CD8-positive, alpha-beta memory T cell (primary cell): Measurements from ENCODE around the gene ASB4. TPM values are rescaled to one million over a fixed set of nuclear protein-coding genes. Genes with fewer than 3 reads are reported as not detected.
"Not testable (repeated sequence)": the region's sequence is repeated elsewhere in the genome, so short reads cannot be mapped to it uniquely, and the experiment has no call there.

ENCODE experiments used
- CTCF ChIA-PET: fragments of 350-600 bp; sonication (Branson Sonifier 250); formaldehyde crosslinking; loops from one replicate; lab custom pipeline; 2021; ENCODE audit warnings: antibody characterized with exemption; lab: Charles Lee
- POLR2A ChIA-PET: fragments of 350-600 bp; sonication (Branson Sonifier 250); formaldehyde crosslinking; loops from one replicate; lab custom pipeline; 2021; ENCODE audit warnings: antibody characterized with exemption; lab: Charles Lee
- DNase-seq, 5 donors: peaks; one replicate each; pipeline versions ENCODE4 v3.0.0 to v3.0.0-alpha.2; 2020 to 2022; ENCODE audit warnings: mixed read lengths in 1 of 5
- H3K27ac ChIP-seq: one replicate; pipeline ENCODE4 v1.7.0; 2013; ENCODE audit warnings: low read depth, mild to moderate bottlenecking, low read length, moderate library complexity
- H3K27me3 ChIP-seq: 2 replicates; pipeline ENCODE4 v1.7.0; 2013; ENCODE audit warnings: low read length, mild to moderate bottlenecking; ENCODE audit not compliant: insufficient read depth, poor library complexity, severe bottlenecking
- H3K36me3 ChIP-seq: 2 replicates; pipeline ENCODE4 v1.7.0; 2013; ENCODE audit warnings: mild to moderate bottlenecking, low read length, moderate library complexity; ENCODE audit not compliant: insufficient read depth
- H3K4me1 ChIP-seq: 2 replicates; pipeline ENCODE4 v1.7.0; 2013; ENCODE audit warnings: mild to moderate bottlenecking, low read length, moderate library complexity; ENCODE audit not compliant: insufficient read depth
- H3K4me3 ChIP-seq: 2 replicates; pipeline ENCODE4 v1.7.0; 2013; ENCODE audit warnings: mild to moderate bottlenecking, low read length
- H3K9me3 ChIP-seq: 2 replicates; pipeline ENCODE4 v1.7.0; 2013; ENCODE audit warnings: mild to moderate bottlenecking, low read length
- H3K27ac Mint-ChIP-seq, 8 donors: one replicate each; pipeline ENCODE4 v1.8.0; 2020 to 2021; ENCODE audit warnings: mixed read lengths in 8 of 8, mild to moderate bottlenecking in 6 of 8, inconsistent platforms in 3 of 8, moderate library complexity in 3 of 8
- H3K27me3 Mint-ChIP-seq, 2 donors: one replicate each; pipeline ENCODE4 v1.8.0; 2020 to 2021; ENCODE audit warnings: mixed read lengths in 2 of 2, mild to moderate bottlenecking in 1 of 2, moderate library complexity in 1 of 2
- H3K36me3 Mint-ChIP-seq, 3 donors: one replicate each; pipeline ENCODE4 v1.8.0; 2020 to 2021; ENCODE audit warnings: mixed read lengths in 3 of 3, inconsistent platforms in 1 of 3, mild to moderate bottlenecking in 1 of 3
- H3K4me1 Mint-ChIP-seq, 3 donors: one replicate each; pipeline ENCODE4 v1.8.0; 2020 to 2021; ENCODE audit warnings: mixed read lengths in 3 of 3, inconsistent platforms in 1 of 3, mild to moderate bottlenecking in 1 of 3
- H3K4me3 Mint-ChIP-seq, 7 donors: one replicate each; pipeline ENCODE4 v1.8.0; 2020 to 2021; ENCODE audit warnings: mixed read lengths in 7 of 7, mild to moderate bottlenecking in 6 of 7, moderate library complexity in 4 of 7, inconsistent platforms in 2 of 7
- H3K9me3 Mint-ChIP-seq, 5 donors: one replicate each; pipeline ENCODE4 v1.8.0; 2020 to 2022; ENCODE audit warnings: mixed read lengths in 5 of 5, mild to moderate bottlenecking in 3 of 5, moderate library complexity in 2 of 5, inconsistent platforms in 1 of 5
- polyA plus RNA-seq: library from polyadenylated mRNA; unstranded; fragments of 300-500 nt; fragmentation: Illumina TruSeq; gene quantifications from one replicate; pipeline ENCODE4 v1.2.3, GENCODE V29; 2021
- total RNA-seq, 2 experiments: library from RNA; stranded (reverse); gene quantifications; one replicate each; pipeline ENCODE4 v1.2.3, GENCODE V29; 2021

The ASB4 gene
- total and polyA plus RNA-seq, 3 experiments from 2014 or later = not detected

GRCh38 chr7:95545673-95546072 is 59.9 kb downstream of the ASB4 start:
- CTCF ChIA-PET = no interaction called here
- DNase-seq = no peak
- Histone ChIP-seq H3K27ac (no peak overlapping the region), H3K27me3 (no peaks in the 10 kb centered on the region), H3K4me3 (no peak overlapping the region), H3K36me3 (no peaks in the 10 kb centered on the region), H3K4me1 (no peaks in the 10 kb centered on the region), H3K9me3 (no peaks in the 10 kb centered on the region)
- Mint-ChIP-seq H3K36me3 (no peaks in the 10 kb centered on the region), H3K9me3 (peaks cover 0 to 3% (median 0%) of the 10 kb centered on the region in 5 donors), H3K27me3 (no peaks in the 10 kb centered on the region), H3K4me1 (no peaks in the 10 kb centered on the region), H3K4me3 (no peak overlapping the region), H3K27ac (no peak overlapping the region)
- POLR2A ChIA-PET = no interaction called here

- H3K9me3 ChIP-seq = no peaks in the 10 kb centered on the region
- ChIA-PET CTCF (no interaction called here), POLR2A (no interaction called here)
These were observed 60.9 kb downstream of the ASB4 start for GRCh38 chr7:95546647-95547046.

DNA sequence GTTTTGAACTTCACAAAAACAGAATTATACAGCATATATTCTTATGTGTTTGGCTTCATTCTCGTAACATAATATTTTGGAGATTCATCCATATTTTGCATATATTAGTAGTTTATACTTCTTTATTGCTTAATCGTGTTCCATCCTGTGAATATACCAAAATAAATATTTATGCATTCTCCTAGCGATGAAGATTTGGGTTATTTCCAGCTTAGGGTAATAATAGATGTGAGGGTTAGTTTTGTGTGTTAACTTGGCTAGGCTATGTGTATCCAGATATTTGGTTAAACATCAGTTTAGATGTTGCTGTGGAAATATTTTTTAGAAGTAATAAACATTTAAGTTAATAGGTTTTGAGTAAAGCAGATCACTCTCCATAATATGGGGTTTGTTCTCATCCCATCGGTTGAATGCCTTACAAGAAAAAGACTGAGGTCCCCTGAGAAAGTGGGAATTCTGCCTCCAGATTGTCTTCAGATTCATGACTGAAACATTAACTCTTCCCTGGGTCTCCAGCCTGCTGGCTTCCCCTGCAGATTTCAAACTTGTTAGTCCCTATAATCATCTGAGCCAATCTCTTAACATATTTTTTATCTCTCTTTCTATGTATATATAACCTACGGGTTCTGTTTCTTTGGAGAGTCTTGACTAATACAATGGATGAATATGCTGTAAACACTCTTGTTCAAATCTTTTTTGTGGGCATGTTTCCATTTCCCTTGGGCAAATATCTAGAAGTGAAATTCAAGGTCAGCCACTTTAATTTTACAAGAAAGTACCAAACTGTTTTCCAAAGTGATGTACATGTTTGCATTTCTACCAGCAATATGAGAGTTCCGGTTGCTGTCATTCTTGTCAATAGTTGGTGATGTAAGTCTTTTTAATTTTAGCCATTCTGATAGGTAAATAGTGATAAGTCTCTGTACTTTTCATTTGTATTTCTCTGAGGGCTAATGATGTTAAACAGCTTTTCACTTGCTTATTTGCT is 61.9 kb downstream of the ASB4 start:
- no peaks in the 10 kb centered on the region for H3K27me3 ChIP-seq
- Mint-ChIP-seq H3K36me3 (no peaks in the 10 kb centered on the region), H3K9me3 (peaks cover 0 to 3% (median 0%) of the 10 kb centered on the region in 5 donors), H3K27ac (no peak overlapping the region), H3K4me3 (no peak overlapping the region), H3K4me1 (no peaks in the 10 kb centered on the region), H3K27me3 (peaks cover 4 to 7% of the 10 kb centered on the region in 2 donors)
- no peak for DNase-seq
- POLR2A ChIA-PET = no interaction called here
- H3K4me3 ChIP-seq = no peak overlapping the region
- H3K4me1 ChIP-seq = no peaks in the 10 kb centered on the region
- no peaks in the 10 kb centered on the region for H3K9me3 ChIP-seq
- CTCF ChIA-PET = no interaction called here
- no peak overlapping the region for H3K27ac ChIP-seq
- no peaks in the 10 kb centered on the region for H3K36me3 ChIP-seq

More at GRCh38 chr7:95546647-95547046, 60.9 kb downstream of the ASB4 start:
- no peak overlapping the region for H3K27ac ChIP-seq
- no peaks in the 10 kb centered on the region for H3K4me1 ChIP-seq
- no peaks in the 10 kb centered on the region for H3K36me3 Mint-ChIP-seq
- no peaks in the 10 kb centered on the region for H3K4me1 Mint-ChIP-seq
- no peak overlapping the region for H3K27ac Mint-ChIP-seq
- no peaks in the 10 kb centered on the region for H3K27me3 ChIP-seq
- no peak for DNase-seq
- peaks cover 0 to 3% (median 0%) of the 10 kb centered on the region in 5 donors for H3K9me3 Mint-ChIP-seq
- peaks cover 4% of the 10 kb centered on the region in 2 donors for H3K27me3 Mint-ChIP-seq
- no peak overlapping the region for H3K4me3 ChIP-seq
- no peaks in the 10 kb centered on the region for H3K36me3 ChIP-seq
- no peak overlapping the region for H3K4me3 Mint-ChIP-seq

DNA sequence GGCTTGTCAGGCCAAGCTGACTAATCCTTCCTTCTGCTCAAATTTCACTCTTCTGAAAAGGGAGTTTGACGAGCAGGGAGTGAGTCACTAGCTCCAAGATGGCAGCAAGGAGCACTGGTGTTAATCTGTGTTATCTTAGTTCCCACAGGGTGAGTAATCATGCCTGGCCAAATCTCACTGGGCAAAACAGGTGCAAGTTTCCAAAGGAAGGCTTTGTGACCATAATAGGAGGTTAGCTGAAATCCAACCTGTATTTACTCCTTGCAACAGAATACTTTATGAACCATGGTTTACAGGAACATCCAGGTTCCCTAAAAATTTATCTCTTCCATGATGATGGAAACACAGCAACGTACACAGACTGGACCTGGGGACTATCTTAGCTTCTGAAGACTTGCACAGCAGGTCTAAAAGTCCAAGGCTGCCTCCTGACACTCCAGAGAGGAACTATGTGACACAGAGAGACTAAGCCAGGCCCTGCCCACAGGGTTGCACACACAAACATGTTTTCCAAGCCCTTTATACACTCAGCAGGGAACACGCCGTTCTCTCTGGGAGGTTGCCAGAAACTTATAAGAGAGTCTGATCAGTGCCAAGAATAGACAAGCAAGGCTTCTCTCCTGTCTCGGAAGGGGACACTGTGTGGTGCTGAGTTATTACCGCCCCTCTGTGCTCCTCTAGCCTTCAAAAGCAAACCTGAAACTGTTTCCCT is 64.2 kb downstream of the ASB4 start:
- H3K4me1 Mint-ChIP-seq = no peaks in the 10 kb centered on the region
- no peaks in the 10 kb centered on the region for H3K4me1 ChIP-seq
- H3K36me3 ChIP-seq = no peaks in the 10 kb centered on the region
- POLR2A ChIA-PET = no interaction called here
- peaks cover 4 to 11% of the 10 kb centered on the region in 2 donors for H3K27me3 Mint-ChIP-seq
- H3K27ac ChIP-seq = no peak overlapping the region
- H3K36me3 Mint-ChIP-seq = no peaks in the 10 kb centered on the region
- H3K27me3 ChIP-seq = no peaks in the 10 kb centered on the region
- H3K9me3 ChIP-seq = no peaks in the 10 kb centered on the region
- peaks cover 0 to 3% (median 0%) of the 10 kb centered on the region in 5 donors for H3K9me3 Mint-ChIP-seq
- CTCF ChIA-PET = no interaction called here
- DNase-seq = no peak
- no peak overlapping the region for H3K27ac Mint-ChIP-seq
- no peak overlapping the region for H3K4me3 Mint-ChIP-seq
- no peak overlapping the region for H3K4me3 ChIP-seq

DNA sequence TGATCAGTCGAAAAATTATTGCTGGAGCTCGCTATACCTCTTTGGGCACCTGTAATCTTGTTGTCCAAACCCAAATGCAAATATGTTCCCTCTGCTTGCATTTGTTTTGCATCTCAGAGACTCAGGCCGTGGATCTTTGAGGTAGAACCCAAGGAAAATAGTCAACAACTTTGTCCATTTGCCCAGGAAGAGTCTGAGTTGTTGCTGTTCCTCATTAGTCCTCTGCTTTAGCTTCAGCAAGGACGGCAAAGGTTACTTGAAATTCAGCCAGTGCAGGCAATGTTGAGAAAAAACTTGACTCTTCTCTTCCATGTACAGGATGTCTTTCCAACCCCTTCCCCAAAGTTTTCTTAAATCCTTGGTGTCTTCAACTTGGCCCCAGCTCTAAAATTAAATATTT is 64.8 kb downstream of the ASB4 start:
- Histone ChIP-seq H3K4me1 (no peaks in the 10 kb centered on the region), H3K27me3 (no peaks in the 10 kb centered on the region), H3K4me3 (no peak overlapping the region), H3K36me3 (no peaks in the 10 kb centered on the region), H3K9me3 (no peaks in the 10 kb centered on the region), H3K27ac (no peak overlapping the region)
- no peak overlapping the region for H3K4me3 Mint-ChIP-seq
- no peak overlapping the region for H3K27ac Mint-ChIP-seq
- no peak for DNase-seq
- no peaks in the 10 kb centered on the region for H3K36me3 Mint-ChIP-seq
- ChIA-PET CTCF (no interaction called here), POLR2A (no interaction called here)
- H3K9me3 Mint-ChIP-seq = peaks cover 0 to under 1% (median 0%) of the 10 kb centered on the region in 5 donors
- no peaks in the 10 kb centered on the region for H3K4me1 Mint-ChIP-seq
- peaks cover 4 to 11% of the 10 kb centered on the region in 2 donors for H3K27me3 Mint-ChIP-seq

DNA sequence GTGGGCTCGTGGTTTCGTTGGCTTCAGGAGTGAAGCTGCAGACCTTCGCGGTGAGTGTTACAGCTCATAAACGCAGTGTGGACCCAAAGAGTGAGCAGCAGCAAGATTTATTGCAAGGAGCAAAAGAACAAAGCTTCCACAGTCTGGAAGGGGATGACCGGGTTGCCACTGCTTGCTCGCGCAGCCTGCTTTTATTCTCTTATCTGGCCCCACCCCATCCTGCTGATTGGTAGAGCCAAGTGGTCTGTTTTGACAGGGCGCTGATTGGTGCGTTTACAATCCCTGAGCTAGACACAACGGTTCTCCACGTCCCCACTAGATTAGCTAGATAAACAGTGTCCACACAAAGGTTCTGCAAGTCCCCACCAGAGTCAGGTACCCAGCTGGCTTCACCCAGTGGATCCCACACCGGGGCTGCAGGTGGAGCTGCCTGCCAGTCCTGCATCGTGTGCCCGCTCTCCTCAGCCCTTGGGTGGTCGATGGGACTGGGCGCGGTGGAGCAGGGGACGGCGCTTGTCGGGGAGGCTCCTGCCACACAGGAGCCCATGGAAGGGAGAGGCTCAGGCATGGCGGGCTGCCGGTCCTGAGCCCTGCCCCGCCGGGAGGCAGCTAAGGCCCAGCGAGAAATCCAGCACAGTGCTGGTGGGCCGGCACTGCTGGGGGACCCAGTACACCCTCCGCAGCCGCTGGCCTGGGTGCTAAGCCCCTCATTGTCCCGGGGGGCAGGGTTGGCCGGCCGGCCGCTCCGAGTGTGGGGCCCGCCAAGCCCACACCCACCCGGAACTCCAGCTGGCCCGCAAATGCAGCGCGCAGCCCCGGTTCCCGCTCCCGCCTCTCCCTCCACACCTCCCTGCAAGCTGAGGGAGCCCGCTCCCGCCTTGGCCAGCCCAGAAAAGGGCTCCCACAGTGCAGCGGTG is 66.5 kb downstream of the ASB4 start:
- POLR2A ChIA-PET, CTCF ChIA-PET, H3K36me3 Mint-ChIP-seq, H3K27ac Mint-ChIP-seq, H3K27ac ChIP-seq, H3K4me3 Mint-ChIP-seq, H3K4me1 Mint-ChIP-seq, H3K4me3 ChIP-seq, H3K9me3 Mint-ChIP-seq, H3K9me3 ChIP-seq, H3K36me3 ChIP-seq, H3K27me3 ChIP-seq, DNase-seq, H3K4me1 ChIP-seq: not testable (repeated sequence)
- H3K27me3 Mint-ChIP-seq = peaks cover 6 to 11% of the 10 kb centered on the region in 2 donors

DNA sequence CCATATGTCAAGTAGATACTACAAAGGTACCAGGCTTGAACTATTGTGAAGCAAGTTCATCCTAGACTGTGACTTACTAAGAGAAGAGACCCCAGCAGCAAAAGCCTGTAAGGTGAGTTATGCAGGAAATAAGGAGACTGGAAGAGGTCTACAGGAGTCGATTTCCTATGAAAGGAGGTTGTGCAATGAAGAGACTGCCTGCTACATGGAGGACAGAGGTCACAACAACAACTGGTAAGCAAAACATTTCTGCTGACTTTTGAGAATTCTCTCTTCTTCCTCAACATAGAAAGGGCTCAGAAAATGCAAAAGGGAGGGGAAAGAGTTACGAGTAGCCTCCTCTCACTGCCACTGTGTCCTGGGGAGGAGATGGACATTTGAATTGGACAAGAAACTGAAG is 68.2 kb downstream of the ASB4 start:
- CTCF ChIA-PET = no interaction called here

More for the DNA sequence above, 68.2 kb downstream of the ASB4 start:
- DNase-seq = no peak
- no peaks in the 10 kb centered on the region for H3K9me3 Mint-ChIP-seq
- no peak overlapping the region for H3K4me3 Mint-ChIP-seq
- no peaks in the 10 kb centered on the region for H3K36me3 Mint-ChIP-seq
- H3K27ac Mint-ChIP-seq = no peak overlapping the region
- Histone ChIP-seq H3K9me3 (no peaks in the 10 kb centered on the region), H3K4me1 (no peaks in the 10 kb centered on the region), H3K36me3 (no peaks in the 10 kb centered on the region), H3K27me3 (no peaks in the 10 kb centered on the region), H3K27ac (no peak overlapping the region), H3K4me3 (no peak overlapping the region)
- no peaks in the 10 kb centered on the region for H3K4me1 Mint-ChIP-seq
- POLR2A ChIA-PET = no interaction called here
- H3K27me3 Mint-ChIP-seq = peaks cover 7 to 11% of the 10 kb centered on the region in 2 donors
